Mucosa of descending colon (tissue), 3 donors: ENCODE results near the gene RUSC2. TPM values are rescaled to one million over a fixed set of nuclear protein-coding genes. Genes with fewer than 3 reads are reported as not detected.
"Not testable (repeated sequence)": the region's sequence is repeated elsewhere in the genome, so short reads cannot be mapped to it uniquely, and the experiment has no call there.

Experiments used
- ATAC-seq: fragments of 200-7000 bp; cut with Tn5 transposase; one replicate; pipeline ENCODE4 v1.9.1; 2020; ENCODE audit warnings: mild to moderate bottlenecking, moderate library complexity
- DNase-seq, 3 donors: peaks; one replicate each; pipeline ENCODE4 v3.0.0-alpha.2; 2020
- H3K36me3 ChIP-seq: fragments of 200-600 bp; one replicate; pipeline ENCODE4 v1.8.0; 2021; ENCODE audit warnings: low read depth, mild to moderate bottlenecking
- H3K4me1 ChIP-seq: fragments of 200-600 bp; one replicate; pipeline ENCODE4 v1.8.0; 2021; ENCODE audit warnings: low read depth, mild to moderate bottlenecking
- H3K4me3 ChIP-seq: fragments of 200-600 bp; one replicate; pipeline ENCODE4 v1.8.0; 2021; ENCODE audit warnings: mild to moderate bottlenecking
- H3K9me3 ChIP-seq: fragments of 200-600 bp; one replicate; pipeline ENCODE4 v1.8.0; 2021; ENCODE audit warnings: mild to moderate bottlenecking
- CTCF ChIP-seq: fragments of 200-600 bp; IDR thresholded peaks from one replicate; pipeline ENCODE4 v1.8.0; 2022; ENCODE audit warnings: antibody characterized with exemption, mild to moderate bottlenecking
- intact Hi-C, 2 donors: fragments of 100-400 bp; cut with DNase I in 1 of 2; cut with micrococcal nuclease in 1 of 2; formaldehyde crosslinking; loops; one replicate each; pipeline versions ENCODE4 v1.11.0 to v1.11.1; 2022; cut with DNase I, micrococcal nuclease
- total RNA-seq, 3 donors: library from RNA; stranded (reverse); fragmentation: NEBNext Ultra II Directional in 2 of 3; extraction: Animal tissue kit (Norgen Biotek cat#: 25700) in 2 of 3; gene quantifications; one replicate each; pipeline versions ENCODE4 v1.2.1 to v1.2.4, GENCODE V29; 2021 to 2023
- donor health status: DM: no; HTN: no; CAD: no; lungs with moderate emphysema.
- donor health status: DM: no; HTN: no; CAD: no.
- donor health status: DM: no; HTN: yes; CAD: no.

The RUSC2 gene
- total RNA-seq, 3 donors from 2014 or later: 1.6 to 60.5 (median 6.6) TPM

- ATAC-seq: no peak
- DNase-seq: no peak
Observed at GRCh38 chr9:35522700-35523099, 32.8 kb downstream of the RUSC2 start.

GRCh38 chr9:35523556-35523955 lies 33.6 kb downstream of the RUSC2 start:
- intact Hi-C loops, H3K36me3 ChIP-seq, DNase-seq, H3K9me3 ChIP-seq, H3K4me3 ChIP-seq, H3K4me1 ChIP-seq, ATAC-seq: not testable (repeated sequence)

More at GRCh38 chr9:35522700-35523099, 32.8 kb downstream of the RUSC2 start:
- Histone ChIP-seq H3K36me3 (no peaks in the 10 kb centered on the region), H3K4me1 (no peaks in the 10 kb centered on the region), H3K4me3 (no peak overlapping the region), H3K9me3 (no peaks in the 10 kb centered on the region)
- intact Hi-C loops: no loop called here
- no peak for TF ChIP-seq CTCF

GRCh38 chr9:35526087-35526801 lies 36.3 kb downstream of the RUSC2 start:
- H3K4me1 ChIP-seq: no peaks in the 10 kb centered on the region
- no peaks in the 10 kb centered on the region for H3K36me3 ChIP-seq
- no peak for TF ChIP-seq CTCF
- intact Hi-C loops: no loop called here
- no peak overlapping the region for H3K4me3 ChIP-seq
- no peaks in the 10 kb centered on the region for H3K9me3 ChIP-seq
- DNase-seq (no peak), ATAC-seq (no peak)

- DNase-seq (no peak), ATAC-seq (peak; percentile 73)
- intact Hi-C loops: no loop called here
- no peaks in the 10 kb centered on the region for H3K9me3 ChIP-seq
- no peak for TF ChIP-seq CTCF
- H3K4me1 ChIP-seq: peaks cover 2% of the 10 kb centered on the region
- H3K36me3 ChIP-seq: no peaks in the 10 kb centered on the region
- no peak overlapping the region for H3K4me3 ChIP-seq
Observed at GRCh38 chr9:35529161-35529823, 39.4 kb downstream of the RUSC2 start.

- Histone ChIP-seq H3K9me3 (no peaks in the 10 kb centered on the region), H3K4me1 (peaks cover 2% of the 10 kb centered on the region), H3K36me3 (no peaks in the 10 kb centered on the region), H3K4me3 (no peak overlapping the region)
- DNase-seq (no peak), ATAC-seq (no peak)
- no peak for TF ChIP-seq CTCF
- intact Hi-C loops: no loop called here
Observed at GRCh38 chr9:35533398-35533797, 43.5 kb downstream of the RUSC2 start.

GRCh38 chr9:35534921-35535320 lies 45.0 kb downstream of the RUSC2 start:
- intact Hi-C loops, DNase-seq, H3K4me3 ChIP-seq, ATAC-seq, H3K4me1 ChIP-seq, H3K9me3 ChIP-seq, H3K36me3 ChIP-seq: not testable (repeated sequence)
